ENCODE data around the gene ERO1A. TPM values are rescaled to one million over a fixed set of nuclear protein-coding genes. Genes with fewer than 3 reads are reported as not detected.
"Not testable (repeated sequence)": the region's sequence is repeated elsewhere in the genome, so short reads cannot be mapped to it uniquely, and the experiment has no call there.

The ERO1A gene
- total RNA-seq (10 to 100 TPM; 90.6 to 92.6 TPM), total RNA-seq (132 to 149 reads per million in 2 donors)

- Mint-ChIP-seq H3K36me3 (ENCODE audit: low read depth) (peaks cover 2% of the 10 kb centered on the region), H3K4me1 (peaks cover 36% of the 10 kb centered on the region), H3K27me3 (no peaks in the 10 kb centered on the region), H3K27ac (peak within 1 kb of the TSS; percentile 95), H3K4me3 (peak within 1 kb of the TSS; percentile 99)
- peak; percentile 36 to 65 (median 57) for DNase-seq
- no peaks in the 10 kb centered on the region for H3K9me3 ChIP-seq (ENCODE audit: control insufficient read depth, low read length, poor library complexity, severe bottlenecking)
- peak; percentile 71 for ATAC-seq
These were observed at the start of gene ERO1A for GRCh38 chr14:52695481-52696091. ERO1A (minus strand) TSS chr14:52695558; CDS start chr14:52695481, 77 bp downstream.

DNA sequence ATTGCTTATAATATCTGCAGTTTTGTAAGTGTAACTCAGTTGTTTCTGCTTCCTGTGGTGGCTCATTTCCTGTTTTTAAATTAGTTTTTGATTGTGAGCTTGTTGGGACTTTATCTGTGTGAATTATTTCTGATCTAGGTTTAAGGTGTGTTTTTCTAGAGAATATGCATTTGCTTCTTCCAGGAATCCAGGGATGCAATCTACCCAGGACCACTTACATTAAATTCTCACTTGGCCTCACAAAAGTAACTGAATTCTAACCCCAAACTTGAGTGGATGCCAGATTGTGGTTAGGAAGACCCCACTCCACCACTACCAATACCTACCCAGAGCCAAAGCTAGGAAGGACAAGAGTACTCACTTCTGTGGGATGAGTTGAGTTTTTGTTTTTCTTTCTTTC, 46.5 kb upstream of the ERO1A start:
- no peaks in the 10 kb centered on the region for H3K9me3 ChIP-seq (ENCODE audit: control insufficient read depth, low read length, poor library complexity, severe bottlenecking)
- ATAC-seq (peak; percentile 69), DNase-seq (no peak)
- H3K27ac Mint-ChIP-seq = peak overlapping the region; percentile 98
- peak overlapping the region; percentile 84 for H3K4me3 Mint-ChIP-seq
- H3K4me1 Mint-ChIP-seq = peaks cover 40% of the 10 kb centered on the region
- no peaks in the 10 kb centered on the region for H3K27me3 Mint-ChIP-seq
- no peaks in the 10 kb centered on the region for H3K36me3 Mint-ChIP-seq (ENCODE audit: low read depth)

GRCh38 chr14:52740751-52741150, 45.4 kb upstream of the ERO1A start:
- peaks cover 43% of the 10 kb centered on the region for H3K4me1 Mint-ChIP-seq
- H3K27ac Mint-ChIP-seq = peak overlapping the region; percentile 98
- H3K27me3 Mint-ChIP-seq = no peaks in the 10 kb centered on the region
- no peaks in the 10 kb centered on the region for H3K9me3 ChIP-seq (ENCODE audit: control insufficient read depth, low read length, poor library complexity, severe bottlenecking)
- ATAC-seq (no peak), DNase-seq (no peak)
- H3K4me3 Mint-ChIP-seq = peak overlapping the region; percentile 41
- peaks cover 2% of the 10 kb centered on the region for H3K36me3 Mint-ChIP-seq (ENCODE audit: low read depth)

- peaks cover 41% of the 10 kb centered on the region for H3K4me1 Mint-ChIP-seq
- H3K36me3 Mint-ChIP-seq (ENCODE audit: low read depth) = peaks cover 5% of the 10 kb centered on the region
- no peak for ATAC-seq
- H3K9me3 ChIP-seq (ENCODE audit: control insufficient read depth, low read length, poor library complexity, severe bottlenecking) = no peaks in the 10 kb centered on the region
- H3K4me3 Mint-ChIP-seq = peak overlapping the region; percentile 36
- no peak for DNase-seq
- peak overlapping the region; percentile 86 for H3K27ac Mint-ChIP-seq
- no peaks in the 10 kb centered on the region for H3K27me3 Mint-ChIP-seq
These were observed 43.1 kb upstream of the ERO1A start for GRCh38 chr14:52738409-52738808.

DNA sequence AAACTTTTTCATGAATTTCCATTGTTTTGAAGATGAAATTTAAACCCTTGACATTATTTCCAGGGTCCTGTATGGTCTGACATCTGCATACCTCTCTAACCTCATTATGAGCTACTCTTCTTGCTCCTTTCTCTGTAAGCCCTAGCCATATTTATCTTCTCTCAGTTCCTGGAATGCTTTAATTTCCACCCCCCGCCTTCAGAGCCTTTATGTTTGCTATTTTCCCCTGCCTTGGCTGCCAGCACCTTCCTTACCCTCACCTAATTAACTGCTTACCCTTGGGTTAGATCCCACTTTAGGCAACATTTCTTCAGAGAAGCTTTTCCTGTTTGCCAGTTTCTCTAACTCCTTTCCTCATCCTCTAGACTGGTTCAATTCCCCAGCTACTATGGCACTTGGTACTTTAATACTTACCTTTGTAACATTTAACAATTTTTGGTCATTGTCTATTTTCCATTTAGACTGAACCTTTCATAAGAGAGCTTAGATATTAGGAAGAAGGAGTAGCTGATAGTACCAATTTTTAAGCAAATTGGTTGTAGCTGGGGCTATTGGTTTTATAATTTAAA, 40.6 kb upstream of the ERO1A start:
- ATAC-seq (no peak), DNase-seq (no peak)
- Mint-ChIP-seq H3K27ac (peak overlapping the region; percentile 86), H3K4me1 (peaks cover 41% of the 10 kb centered on the region), H3K36me3 (ENCODE audit: low read depth) (peaks cover 7% of the 10 kb centered on the region), H3K4me3 (peak overlapping the region; percentile 54), H3K27me3 (no peaks in the 10 kb centered on the region)
- no peaks in the 10 kb centered on the region for H3K9me3 ChIP-seq (ENCODE audit: control insufficient read depth, low read length, poor library complexity, severe bottlenecking)

GRCh38 chr14:52733824-52734223, 38.5 kb upstream of the ERO1A start:
- DNase-seq (no peak), ATAC-seq (no peak)
- Mint-ChIP-seq H3K27me3 (no peaks in the 10 kb centered on the region), H3K27ac (peak overlapping the region; percentile 76), H3K36me3 (ENCODE audit: low read depth) (peaks cover 7% of the 10 kb centered on the region), H3K4me1 (peaks cover 43% of the 10 kb centered on the region), H3K4me3 (peak overlapping the region; percentile 33)
- no peaks in the 10 kb centered on the region for H3K9me3 ChIP-seq (ENCODE audit: control insufficient read depth, low read length, poor library complexity, severe bottlenecking)

DNA sequence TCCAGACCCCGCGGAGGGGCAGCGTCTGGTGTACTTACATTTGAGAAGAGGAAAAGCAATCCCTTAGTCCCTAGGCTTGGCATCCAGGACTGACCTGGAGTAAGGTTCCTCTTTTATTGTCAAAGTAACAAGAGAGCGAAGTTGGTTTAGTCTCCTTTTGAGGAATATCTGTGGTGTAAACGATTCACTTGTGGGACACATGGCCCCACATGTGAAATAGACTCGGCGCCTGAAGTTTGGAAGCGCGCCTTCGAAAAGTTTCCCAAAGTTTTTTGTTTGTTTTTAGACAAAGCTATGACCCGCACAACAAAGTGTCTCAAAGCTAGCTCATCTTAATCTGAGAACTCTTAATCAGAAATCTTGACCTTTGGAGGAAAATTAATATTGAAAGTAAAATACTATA, 35.4 kb upstream of the ERO1A start:
- peak overlapping the region; percentile 88 for H3K27ac Mint-ChIP-seq
- H3K4me3 Mint-ChIP-seq = peak overlapping the region; percentile 92
- DNase-seq (no peak), ATAC-seq (no peak)
- no peaks in the 10 kb centered on the region for H3K9me3 ChIP-seq (ENCODE audit: control insufficient read depth, low read length, poor library complexity, severe bottlenecking)
- H3K4me1 Mint-ChIP-seq = peaks cover 29% of the 10 kb centered on the region
- peaks cover 5% of the 10 kb centered on the region for H3K36me3 Mint-ChIP-seq (ENCODE audit: low read depth)
- H3K27me3 Mint-ChIP-seq = no peaks in the 10 kb centered on the region

DNA sequence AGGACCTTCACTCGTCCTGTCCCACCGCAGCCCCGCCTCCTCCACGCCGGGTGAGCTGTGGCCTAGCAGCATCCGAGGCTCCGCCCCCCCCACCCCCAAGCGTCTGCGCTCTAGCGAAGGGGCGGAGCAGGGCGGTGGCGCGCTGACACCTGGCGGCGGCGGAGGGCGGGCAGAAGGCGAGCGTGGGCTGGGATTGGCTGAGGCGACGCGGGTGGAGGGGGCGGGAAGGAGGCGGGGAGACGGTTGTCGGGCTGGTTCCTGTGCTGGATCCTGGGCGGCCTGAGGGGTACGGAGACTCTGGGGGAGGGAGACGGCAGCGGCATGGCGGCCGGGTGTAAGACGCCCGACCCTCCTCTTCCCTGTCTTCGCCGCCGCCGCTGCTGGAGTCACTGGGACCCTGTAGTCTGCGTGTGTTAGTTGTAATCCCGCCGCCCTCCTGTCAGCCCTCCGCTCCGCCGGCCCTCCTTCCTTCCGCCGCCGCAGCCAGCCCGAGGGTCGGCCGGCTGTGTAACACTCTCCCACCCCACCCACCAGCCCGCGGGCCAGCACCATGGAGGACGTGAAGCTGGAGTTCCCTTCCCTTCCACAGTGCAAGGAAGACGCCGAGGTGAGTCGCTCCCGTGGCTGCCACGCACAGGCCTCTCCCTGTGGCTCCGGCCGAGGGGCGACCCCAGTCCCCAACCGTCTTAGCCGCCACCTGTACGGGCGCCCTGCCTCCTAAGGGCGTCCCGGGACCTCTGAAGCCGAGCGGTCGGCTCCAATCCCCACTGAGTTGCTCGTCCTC, 34.8 kb upstream of the ERO1A start, which contains the start of gene STYX:
Gene STYX, plus strand, starts transcription at position 242 of the 784 bp plus-strand sequence. Its CDS starts 309 bp downstream, at position 551.
- Mint-ChIP-seq H3K4me1 (peaks cover 27% of the 10 kb centered on the region), H3K27ac (peak within 1 kb of the TSS; percentile 88), H3K4me3 (peak within 1 kb of the TSS; percentile 92), H3K36me3 (ENCODE audit: low read depth) (peaks cover 5% of the 10 kb centered on the region), H3K27me3 (no peaks in the 10 kb centered on the region)
- ATAC-seq (peak; percentile 96), DNase-seq (peak; percentile 96 to 99 (median 99))
- no peaks in the 10 kb centered on the region for H3K9me3 ChIP-seq (ENCODE audit: control insufficient read depth, low read length, poor library complexity, severe bottlenecking)

DNA sequence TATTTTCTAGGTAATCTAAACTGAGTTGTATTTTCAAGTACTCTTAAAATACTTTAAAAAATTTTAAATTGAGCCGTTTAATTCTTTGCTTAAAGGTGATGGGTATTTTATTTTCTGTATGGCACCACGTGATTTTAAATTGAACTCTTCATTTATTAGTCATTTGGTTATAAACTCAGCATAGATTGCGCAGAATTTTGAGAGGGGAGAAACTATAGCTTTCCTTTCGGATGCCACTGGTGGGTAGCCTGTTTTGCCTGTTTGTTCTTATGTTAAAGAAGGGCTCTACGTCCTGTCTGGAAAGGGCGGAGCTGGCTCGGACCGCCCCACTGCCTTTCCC, 34.2 kb upstream of the ERO1A start:
- Mint-ChIP-seq H3K4me1 (peaks cover 26% of the 10 kb centered on the region), H3K27ac (peak overlapping the region; percentile 88), H3K4me3 (peak overlapping the region; percentile 92), H3K27me3 (no peaks in the 10 kb centered on the region), H3K36me3 (ENCODE audit: low read depth) (peaks cover 5% of the 10 kb centered on the region)
- no peak for DNase-seq
- H3K9me3 ChIP-seq (ENCODE audit: control insufficient read depth, low read length, poor library complexity, severe bottlenecking) = no peaks in the 10 kb centered on the region
- no peak for ATAC-seq

DNA sequence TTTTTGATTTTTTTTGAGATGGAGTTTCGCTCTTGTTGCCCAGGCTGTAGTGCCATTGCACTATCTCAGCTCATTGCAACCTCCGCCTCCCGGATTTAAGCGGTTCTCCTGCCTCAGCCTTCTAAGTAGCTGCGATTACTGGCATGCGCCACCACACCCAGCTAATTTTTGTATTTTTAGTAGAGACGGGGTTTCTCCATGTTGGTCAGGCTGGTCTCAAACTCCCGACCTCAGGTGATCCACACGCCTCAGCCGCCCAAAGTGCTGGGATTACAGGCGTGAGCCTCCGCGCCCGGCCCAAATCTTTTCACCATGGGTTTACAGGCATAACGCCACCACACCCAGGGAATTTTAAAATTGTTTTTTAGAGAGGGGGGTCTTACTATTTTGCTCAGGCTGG, 33.7 kb upstream of the ERO1A start:
- H3K4me1 Mint-ChIP-seq = peaks cover 22% of the 10 kb centered on the region
- not testable (repeated sequence) for H3K27me3 Mint-ChIP-seq; DNase-seq; ATAC-seq; H3K9me3 ChIP-seq (ENCODE audit: control insufficient read depth, low read length, poor library complexity, severe bottlenecking); H3K36me3 Mint-ChIP-seq (ENCODE audit: low read depth)
- peak overlapping the region; percentile 88 for H3K27ac Mint-ChIP-seq
- H3K4me3 Mint-ChIP-seq = peak overlapping the region; percentile 62

DNA sequence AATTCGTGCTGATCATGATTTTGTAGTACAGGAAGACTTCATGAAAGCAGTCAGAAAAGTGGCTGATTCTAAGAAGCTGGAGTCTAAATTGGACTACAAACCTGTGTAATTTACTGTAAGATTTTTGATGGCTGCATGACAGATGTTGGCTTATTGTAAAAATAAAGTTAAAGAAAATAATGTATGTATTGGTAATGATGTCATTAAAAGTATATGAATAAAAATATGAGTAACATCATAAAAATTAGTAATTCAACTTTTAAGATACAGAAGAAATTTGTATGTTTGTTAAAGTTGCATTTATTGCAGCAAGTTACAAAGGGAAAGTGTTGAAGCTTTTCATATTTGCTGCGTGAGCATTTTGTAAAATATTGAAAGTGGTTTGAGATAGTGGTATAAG, 32.2 kb upstream of the ERO1A start:
- not testable (repeated sequence) for H3K27ac Mint-ChIP-seq; H3K27me3 Mint-ChIP-seq; H3K36me3 Mint-ChIP-seq (ENCODE audit: low read depth); H3K4me3 Mint-ChIP-seq; H3K9me3 ChIP-seq (ENCODE audit: control insufficient read depth, low read length, poor library complexity, severe bottlenecking); DNase-seq; ATAC-seq
- H3K4me1 Mint-ChIP-seq = peaks cover 24% of the 10 kb centered on the region

GRCh38 chr14:52724360-52724644, 28.9 kb upstream of the ERO1A start:
- DNase-seq = no peak
- peak overlapping the region; percentile 8 for H3K27ac Mint-ChIP-seq
- no peaks in the 10 kb centered on the region for H3K27me3 Mint-ChIP-seq
- peaks cover 21% of the 10 kb centered on the region for H3K4me1 Mint-ChIP-seq
- peak; percentile 65 for ATAC-seq
- no peak overlapping the region for H3K4me3 Mint-ChIP-seq
- H3K36me3 Mint-ChIP-seq (ENCODE audit: low read depth) = peaks cover 14% of the 10 kb centered on the region
- no peaks in the 10 kb centered on the region for H3K9me3 ChIP-seq (ENCODE audit: control insufficient read depth, low read length, poor library complexity, severe bottlenecking)

GRCh38 chr14:52723514-52724359, 28.4 kb upstream of the ERO1A start:
- Mint-ChIP-seq H3K4me1 (peaks cover 21% of the 10 kb centered on the region), H3K27ac (peak overlapping the region; percentile 82), H3K36me3 (ENCODE audit: low read depth) (peaks cover 14% of the 10 kb centered on the region), H3K4me3 (no peak overlapping the region), H3K27me3 (no peaks in the 10 kb centered on the region)
- ATAC-seq (no peak), DNase-seq (no peak)
- H3K9me3 ChIP-seq (ENCODE audit: control insufficient read depth, low read length, poor library complexity, severe bottlenecking) = no peaks in the 10 kb centered on the region

All from T-helper 17 cell (primary cell).